ENCODE data around the gene DSTYK. TPM values are rescaled to one million over a fixed set of nuclear protein-coding genes. Genes with fewer than 3 reads are reported as not detected.

Gene DSTYK
- polyA plus RNA-seq, 3 donors from 2014 or later, result 2.9 to 8.3 (median 3.6) TPM

- no peak overlapping the region for H3K4me3 Mint-ChIP-seq
- H3K36me3 Mint-ChIP-seq, result peaks cover 0 to 4% (median 0%) of the 10 kb centered on the region in 3 donors
- no peaks in the 10 kb centered on the region for H3K9me3 Mint-ChIP-seq
- DNase-seq, result no peak
- peaks cover 2 to 4% (median 3%) of the 10 kb centered on the region in 3 donors for H3K27me3 Mint-ChIP-seq (ENCODE audit: low read depth in 3 of 3)
- no peaks in the 10 kb centered on the region for H3K4me1 Mint-ChIP-seq
- H3K27ac Mint-ChIP-seq, result no peak overlapping the region
These were observed 35.8 kb upstream of the DSTYK start for GRCh38 chr1:205247130-205247921.

DNA sequence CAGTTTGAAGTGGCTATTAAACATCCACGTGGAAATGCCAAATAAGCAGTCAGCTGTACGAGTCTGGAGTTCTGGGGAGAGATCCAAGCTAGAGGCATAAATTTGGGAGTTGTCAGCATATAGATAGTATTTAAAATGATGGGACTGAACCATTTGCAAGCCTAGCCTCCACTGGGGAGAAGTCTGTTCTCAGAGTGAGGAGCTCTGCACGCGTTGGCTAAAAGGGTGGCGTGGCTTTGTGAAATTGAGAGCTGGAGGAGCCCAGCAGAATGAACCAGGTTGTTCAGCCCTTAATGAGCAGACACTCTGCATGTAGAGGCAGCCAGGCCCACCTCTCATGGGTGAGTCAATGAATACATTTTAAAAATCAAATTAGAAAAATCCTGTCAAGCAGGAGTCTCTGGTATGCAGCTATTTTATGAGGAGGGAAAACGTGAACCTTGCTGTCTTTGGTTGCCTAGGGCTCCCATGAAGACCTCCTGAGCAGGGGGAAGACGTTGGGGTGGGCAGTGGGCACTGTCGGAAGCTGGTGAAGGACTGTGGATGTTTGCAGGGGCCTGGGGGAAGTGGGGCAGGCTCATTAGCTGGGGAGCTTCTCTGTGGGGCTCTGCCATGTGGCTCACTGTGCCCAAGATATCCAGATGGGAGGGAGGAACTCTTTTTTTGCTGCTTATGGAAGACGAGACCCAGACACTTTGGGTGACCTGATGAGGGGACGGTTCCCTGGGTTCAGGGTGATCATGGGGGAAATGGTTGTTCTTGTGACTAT is 35.0 kb upstream of the DSTYK start:
- Mint-ChIP-seq H3K9me3 (no peaks in the 10 kb centered on the region), H3K4me3 (no peak overlapping the region), H3K4me1 (no peaks in the 10 kb centered on the region), H3K36me3 (peaks cover 0 to 4% (median 0%) of the 10 kb centered on the region in 3 donors), H3K27me3 (ENCODE audit: low read depth in 3 of 3) (peaks cover 2 to 7% (median 3%) of the 10 kb centered on the region in 3 donors), H3K27ac (no peak overlapping the region)
- no peak for DNase-seq

- H3K4me1 Mint-ChIP-seq, result no peaks in the 10 kb centered on the region
- peaks cover 2 to 4% (median 3%) of the 10 kb centered on the region in 3 donors for H3K27me3 Mint-ChIP-seq (ENCODE audit: low read depth in 3 of 3)
- H3K36me3 Mint-ChIP-seq, result peaks cover 0 to 4% (median 0%) of the 10 kb centered on the region in 3 donors
These were observed 33.6 kb upstream of the DSTYK start for GRCh38 chr1:205245096-205245495.

GRCh38 chr1:205244384-205244783 is 32.9 kb upstream of the DSTYK start:
- H3K36me3 Mint-ChIP-seq, result peaks cover 0 to 4% (median 0%) of the 10 kb centered on the region in 3 donors
- H3K4me1 Mint-ChIP-seq, result no peaks in the 10 kb centered on the region
- H3K9me3 Mint-ChIP-seq, result no peaks in the 10 kb centered on the region
- DNase-seq, result no peak
- H3K4me3 Mint-ChIP-seq, result no peak overlapping the region
- H3K27ac Mint-ChIP-seq, result no peak overlapping the region
- H3K27me3 Mint-ChIP-seq (ENCODE audit: low read depth in 3 of 3), result peaks cover 2 to 4% (median 3%) of the 10 kb centered on the region in 3 donors

More at GRCh38 chr1:205245096-205245495, 33.6 kb upstream of the DSTYK start:
- no peak overlapping the region for H3K27ac Mint-ChIP-seq
- no peaks in the 10 kb centered on the region for H3K9me3 Mint-ChIP-seq
- no peak overlapping the region for H3K4me3 Mint-ChIP-seq
- no peak for DNase-seq

DNA sequence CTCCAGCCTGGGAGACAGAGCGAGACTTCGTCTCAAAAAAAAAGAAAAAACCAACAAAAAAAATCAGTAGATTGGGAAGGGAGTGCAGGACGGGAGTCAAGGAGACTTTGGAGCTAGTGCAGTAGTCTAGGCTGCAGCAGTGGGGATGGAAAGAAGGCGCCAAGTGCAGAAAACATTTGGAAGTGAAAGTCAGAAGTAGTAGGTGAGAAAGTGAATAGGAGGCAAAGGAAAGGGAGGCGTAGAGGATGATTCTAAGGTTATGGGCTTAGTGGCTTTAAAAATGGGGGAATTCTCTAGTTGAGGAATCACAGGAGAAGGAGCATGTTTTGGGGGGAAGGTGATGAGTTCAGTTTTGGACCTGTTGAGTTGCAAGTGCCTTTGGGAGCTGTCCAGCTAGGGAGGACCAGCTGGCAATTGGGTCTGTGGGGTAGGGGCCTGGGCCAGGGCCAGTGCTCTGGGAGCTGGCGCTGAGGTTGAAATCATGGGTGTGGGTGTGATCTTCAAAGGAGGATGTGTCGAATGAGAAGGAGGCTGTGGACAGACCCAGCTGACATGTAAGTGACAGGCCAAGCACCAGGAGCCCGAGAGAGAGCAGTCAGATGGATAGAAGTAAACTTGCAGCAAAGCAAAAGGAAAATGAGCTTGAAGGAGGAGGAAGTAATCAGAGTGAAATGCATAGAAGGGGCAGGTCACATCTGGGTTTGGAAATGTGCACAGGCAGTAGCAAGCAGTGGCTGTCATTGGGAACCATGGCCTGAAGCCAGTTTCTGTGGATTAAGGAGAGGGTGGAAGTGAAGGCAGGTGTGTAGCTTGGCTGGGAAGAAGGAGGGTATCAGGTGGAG is 32.1 kb upstream of the DSTYK start:
- H3K36me3 Mint-ChIP-seq, result peaks cover 0 to 4% (median 0%) of the 10 kb centered on the region in 3 donors
- H3K27me3 Mint-ChIP-seq (ENCODE audit: low read depth in 3 of 3), result peaks cover 3 to 7% (median 6%) of the 10 kb centered on the region in 3 donors

GRCh38 chr1:205241366-205242030 is 30.0 kb upstream of the DSTYK start:
- Mint-ChIP-seq H3K27ac (no peak overlapping the region), H3K9me3 (no peaks in the 10 kb centered on the region), H3K27me3 (ENCODE audit: low read depth in 3 of 3) (peaks cover 3 to 14% (median 4%) of the 10 kb centered on the region in 3 donors), H3K36me3 (peaks cover 0 to 4% (median 3%) of the 10 kb centered on the region in 3 donors), H3K4me3 (no peak overlapping the region), H3K4me1 (no peaks in the 10 kb centered on the region)
- DNase-seq, result no peak

More for the DNA sequence above, 32.1 kb upstream of the DSTYK start:
- no peaks in the 10 kb centered on the region for H3K4me1 Mint-ChIP-seq
- H3K9me3 Mint-ChIP-seq, result no peaks in the 10 kb centered on the region
- no peak overlapping the region for H3K4me3 Mint-ChIP-seq
- H3K27ac Mint-ChIP-seq, result no peak overlapping the region
- no peak for DNase-seq

- Mint-ChIP-seq H3K4me3 (no peak overlapping the region), H3K4me1 (no peaks in the 10 kb centered on the region), H3K27ac (no peak overlapping the region), H3K9me3 (no peaks in the 10 kb centered on the region), H3K27me3 (ENCODE audit: low read depth in 3 of 3) (peaks cover 3 to 14% (median 4%) of the 10 kb centered on the region in 3 donors), H3K36me3 (peaks cover 0 to 3% (median 0%) of the 10 kb centered on the region in 3 donors)
- DNase-seq, result no peak
These were observed 29.1 kb upstream of the DSTYK start for GRCh38 chr1:205240569-205240968.

- H3K4me1 Mint-ChIP-seq, result no peaks in the 10 kb centered on the region
- no peak overlapping the region for H3K27ac Mint-ChIP-seq
- peaks cover 0 to 3% (median 0%) of the 10 kb centered on the region in 3 donors for H3K36me3 Mint-ChIP-seq
- peaks cover 3 to 14% (median 4%) of the 10 kb centered on the region in 3 donors for H3K27me3 Mint-ChIP-seq (ENCODE audit: low read depth in 3 of 3)
- H3K9me3 Mint-ChIP-seq, result no peaks in the 10 kb centered on the region
- H3K4me3 Mint-ChIP-seq, result no peak overlapping the region
- no peak for DNase-seq
These were observed 28.6 kb upstream of the DSTYK start for GRCh38 chr1:205240118-205240517.

DNA sequence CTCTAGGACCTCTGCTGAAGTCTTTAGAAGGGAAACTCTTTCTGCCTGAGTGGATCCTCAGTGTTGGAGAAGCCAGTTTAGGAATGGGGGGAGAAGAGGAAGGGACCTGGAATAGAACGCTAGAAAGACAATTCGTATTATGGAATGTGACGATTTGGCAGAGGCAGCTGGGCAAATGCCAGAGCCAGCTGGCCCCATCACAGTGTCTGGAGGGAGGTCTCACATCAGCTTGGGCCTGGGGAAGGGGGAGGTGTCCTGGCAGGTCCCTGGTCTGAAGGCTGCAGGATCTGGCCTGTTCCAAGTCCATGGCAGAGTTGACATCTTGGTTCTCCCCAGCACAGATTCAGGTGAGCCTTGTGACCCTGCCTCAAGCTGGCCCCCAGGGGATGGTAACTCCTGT is 27.6 kb upstream of the DSTYK start:
- no peak for DNase-seq
- H3K36me3 Mint-ChIP-seq, result peaks cover 0 to 3% (median 0%) of the 10 kb centered on the region in 3 donors
- no peak overlapping the region for H3K4me3 Mint-ChIP-seq
- no peak overlapping the region for H3K27ac Mint-ChIP-seq
- H3K4me1 Mint-ChIP-seq, result no peaks in the 10 kb centered on the region
- no peaks in the 10 kb centered on the region for H3K9me3 Mint-ChIP-seq
- H3K27me3 Mint-ChIP-seq (ENCODE audit: low read depth in 3 of 3), result peaks cover 3 to 14% (median 4%) of the 10 kb centered on the region in 3 donors

GRCh38 chr1:205237526-205238484 is 26.3 kb upstream of the DSTYK start:
- Mint-ChIP-seq H3K4me3 (no peak overlapping the region), H3K9me3 (no peaks in the 10 kb centered on the region), H3K36me3 (peaks cover 0 to 3% (median 0%) of the 10 kb centered on the region in 3 donors), H3K4me1 (no peaks in the 10 kb centered on the region), H3K27ac (no peak overlapping the region), H3K27me3 (ENCODE audit: low read depth in 3 of 3) (peaks cover 3 to 14% (median 4%) of the 10 kb centered on the region in 3 donors)
- DNase-seq, result no peak

DNA sequence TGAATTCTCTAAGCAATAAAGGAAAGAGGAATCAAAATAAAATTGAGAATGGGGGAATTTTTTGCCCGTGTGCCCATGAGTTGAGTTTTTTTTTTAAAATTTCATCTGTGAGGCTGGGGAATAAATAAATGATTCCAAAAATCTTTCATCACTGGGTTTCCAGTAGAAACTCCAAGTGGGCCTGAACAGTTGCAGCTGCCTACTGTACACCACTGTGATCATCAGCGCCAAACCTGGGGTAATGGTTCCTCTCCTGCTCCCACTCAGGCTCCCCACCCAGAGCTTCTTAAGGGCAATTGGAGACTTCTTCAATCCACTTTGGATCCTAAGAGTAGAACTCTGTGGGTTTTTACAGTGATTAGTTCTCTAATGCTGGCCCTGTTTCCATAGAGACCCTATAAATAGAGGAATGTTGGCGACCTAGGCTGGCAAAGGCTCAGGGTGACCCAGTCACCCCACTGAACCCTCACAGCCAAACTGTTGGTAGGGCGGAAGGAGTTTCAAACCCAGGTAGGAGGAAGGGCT is 25.5 kb upstream of the DSTYK start:
- H3K36me3 Mint-ChIP-seq, result peaks cover 0 to 3% (median 0%) of the 10 kb centered on the region in 3 donors
- no peak overlapping the region for H3K4me3 Mint-ChIP-seq
- no peaks in the 10 kb centered on the region for H3K9me3 Mint-ChIP-seq
- H3K4me1 Mint-ChIP-seq, result no peaks in the 10 kb centered on the region
- peaks cover 3 to 9% (median 4%) of the 10 kb centered on the region in 3 donors for H3K27me3 Mint-ChIP-seq (ENCODE audit: low read depth in 3 of 3)
- H3K27ac Mint-ChIP-seq, result no peak overlapping the region
- DNase-seq, result no peak

- DNase-seq, result no peak
- Mint-ChIP-seq H3K4me1 (no peaks in the 10 kb centered on the region), H3K9me3 (no peaks in the 10 kb centered on the region), H3K36me3 (peaks cover 0 to 3% (median 0%) of the 10 kb centered on the region in 3 donors), H3K4me3 (no peak overlapping the region), H3K27me3 (ENCODE audit: low read depth in 3 of 3) (peaks cover 3 to 9% (median 4%) of the 10 kb centered on the region in 3 donors), H3K27ac (no peak overlapping the region)
These were observed 25.0 kb upstream of the DSTYK start for GRCh38 chr1:205236526-205236925.
